SK-N-SH treated with all-trans-retinoic acid at 6 μM for 48 hours (cell line): ENCODE data around the gene PPARA.

Source experiments
- ATAC-seq: fragments of 200-7000 bp; cut with Tn5 transposase; 3 replicates; pipeline ENCODE4 v1.9.1; 2020; ENCODE audit warnings: mild to moderate bottlenecking, moderate library complexity
- ARNTL ChIP-seq: fragments of 450-650 bp; formaldehyde crosslinking; IDR thresholded peaks from 2 replicates; pipeline ENCODE4 v1.5.0; 2020; ENCODE audit warnings: low read depth, mild to moderate bottlenecking, moderate library complexity, borderline replicate concordance
- BACH2 ChIP-seq: fragments of 250-450 bp; sonication (Bioruptor Pico); IDR thresholded peaks from 2 replicates; pipeline ENCODE4 v1.9.0; 2021; ENCODE audit warnings: mild to moderate bottlenecking, borderline replicate concordance
- CREB5 ChIP-seq: fragments of 250-450 bp; sonication (Bioruptor Pico); IDR thresholded peaks from 2 replicates; pipeline ENCODE4 v1.5.1; 2020; ENCODE audit warnings: low read depth, mild to moderate bottlenecking, moderate library complexity
- CSDC2 ChIP-seq: fragments of 250-450 bp; sonication (Bioruptor Pico); IDR thresholded peaks from 2 replicates; pipeline ENCODE4 v1.5.0; 2020; ENCODE audit warnings: mild to moderate bottlenecking, moderate library complexity
- CSRNP3 ChIP-seq: fragments of 250-450 bp; sonication (Bioruptor Pico); IDR thresholded peaks from 2 replicates; pipeline ENCODE4 v1.5.1; 2021; ENCODE audit warnings: mild to moderate bottlenecking, moderate library complexity
- ESRRG ChIP-seq: fragments of 250-450 bp; sonication (Bioruptor Pico); IDR thresholded peaks from 2 replicates; pipeline ENCODE4 v1.6.1; 2021; ENCODE audit warnings: mild to moderate bottlenecking
- GLIS3 ChIP-seq: fragments of 250-450 bp; sonication (Bioruptor Pico); IDR thresholded peaks from 2 replicates; pipeline ENCODE4 v1.5.0; 2020; ENCODE audit warnings: mild to moderate bottlenecking, moderate library complexity
- ISL1 ChIP-seq: fragments of 250-450 bp; sonication (Bioruptor Pico); IDR thresholded peaks from 2 replicates; pipeline ENCODE4 v2.1.2; 2022; ENCODE audit warnings: mild to moderate bottlenecking, moderate library complexity
- OSR1 ChIP-seq: fragments of 250-450 bp; sonication (Bioruptor Pico); IDR thresholded peaks from 2 replicates; pipeline ENCODE4 v1.8.0; 2022; ENCODE audit warnings: moderate library complexity, mild to moderate bottlenecking, inconsistent platforms
- PATZ1 ChIP-seq: fragments of 250-450 bp; sonication (Bioruptor Pico); IDR thresholded peaks from 2 replicates; pipeline ENCODE4 v1.8.0; 2020; ENCODE audit warnings: mild to moderate bottlenecking, moderate library complexity, borderline replicate concordance
- PPARA ChIP-seq: fragments of 250-450 bp; sonication (Bioruptor Pico); IDR thresholded peaks from 2 replicates; pipeline ENCODE4 v1.5.0; 2020; ENCODE audit warnings: mild to moderate bottlenecking, borderline replicate concordance
- RARB ChIP-seq: fragments of 250-450 bp; sonication (Bioruptor Pico); IDR thresholded peaks from 2 replicates; pipeline ENCODE4 v1.8.0; 2021; ENCODE audit warnings: mild to moderate bottlenecking, moderate library complexity
- SNAI2 ChIP-seq: fragments of 250-450 bp; sonication (Bioruptor Pico); IDR thresholded peaks from 2 replicates; pipeline ENCODE4 v1.5.0; 2020; ENCODE audit warnings: mild to moderate bottlenecking, moderate library complexity
- TCF4 ChIP-seq: fragments of 250-450 bp; sonication (Bioruptor Pico); IDR thresholded peaks from 2 replicates; pipeline ENCODE4 v1.8.0; 2021; ENCODE audit warnings: mild to moderate bottlenecking, moderate library complexity, borderline replicate concordance
- TOX ChIP-seq: fragments of 250-450 bp; sonication (Bioruptor Pico); IDR thresholded peaks from 2 replicates; pipeline ENCODE4 v1.8.0; 2021; ENCODE audit warnings: mild to moderate bottlenecking, moderate library complexity, borderline replicate concordance
- TSHZ2 ChIP-seq: fragments of 250-450 bp; sonication (Bioruptor Pico); IDR thresholded peaks from 2 replicates; pipeline ENCODE4 v1.5.0; 2020; ENCODE audit warnings: mild to moderate bottlenecking, moderate library complexity
- ZC3H10 ChIP-seq: fragments of 250-450 bp; sonication (Bioruptor Pico); IDR thresholded peaks from 2 replicates; pipeline ENCODE4 v1.5.1; 2021; ENCODE audit warnings: mild to moderate bottlenecking, moderate library complexity
- ZFP3 ChIP-seq: fragments of 250-450 bp; sonication (Bioruptor Pico); IDR thresholded peaks from 2 replicates; pipeline ENCODE4 v1.5.0; 2020; ENCODE audit warnings: mild to moderate bottlenecking, moderate library complexity
- ZFP30 ChIP-seq: fragments of 450-650 bp; formaldehyde crosslinking; IDR thresholded peaks from 2 replicates; pipeline ENCODE4 v1.5.0; 2022; ENCODE audit warnings: mild to moderate bottlenecking, moderate library complexity
- ZNF565 ChIP-seq: fragments of 450-650 bp; formaldehyde crosslinking; conservative IDR thresholded peaks from 2 replicates; pipeline ENCODE4 v1.5.0; 2020; ENCODE audit warnings: low read depth, mild to moderate bottlenecking, moderate library complexity
- ZNF70 ChIP-seq: fragments of 450-650 bp; formaldehyde crosslinking; IDR thresholded peaks from 2 replicates; pipeline ENCODE4 v1.5.0; 2020; ENCODE audit warnings: mild to moderate bottlenecking, moderate library complexity

Gene PPARA

GRCh38 chr22:46280063-46280817 lies 129.9 kb downstream of the PPARA start:
- ATAC-seq, result no peak
- no peak for TF ChIP-seq ZFP30 (CRISPR knock-in tag)
- no peak for TF ChIP-seq BACH2 (CRISPR knock-in tag)
- TF ChIP-seq TOX (CRISPR knock-in tag), result no peak
- no peak for TF ChIP-seq RARB (CRISPR knock-in tag)
- TF ChIP-seq TCF4, result no peak
- no peak for TF ChIP-seq PPARA (CRISPR knock-in tag)
- TF ChIP-seq ZFP3, result no peak
- no peak for TF ChIP-seq CREB5
- TF ChIP-seq SNAI2, result no peak
- TF ChIP-seq ZNF565 (CRISPR knock-in tag), result no peak
- no peak for TF ChIP-seq ISL1 (CRISPR knock-in tag)
- no peak for TF ChIP-seq ARNTL (CRISPR knock-in tag)
- no peak for TF ChIP-seq ZNF70 (CRISPR knock-in tag)
- no peak for TF ChIP-seq PATZ1 (CRISPR knock-in tag)
- no peak for TF ChIP-seq CSRNP3 (CRISPR knock-in tag)
- no peak for TF ChIP-seq ZC3H10
- TF ChIP-seq GLIS3 (CRISPR knock-in tag), result no peak

- no peak for ATAC-seq
- TF ChIP-seq ARNTL (CRISPR knock-in tag) (no peak), BACH2 (CRISPR knock-in tag) (no peak), TSHZ2 (CRISPR knock-in tag) (no peak), ZFP3 (no peak), ESRRG (CRISPR knock-in tag) (no peak), PPARA (CRISPR knock-in tag) (no peak), PATZ1 (CRISPR knock-in tag) (no peak), TOX (CRISPR knock-in tag) (no peak), RARB (CRISPR knock-in tag) (no peak), CSDC2 (CRISPR knock-in tag) (no peak), CREB5 (no peak), SNAI2 (no peak), OSR1 (CRISPR knock-in tag) (no peak), GLIS3 (CRISPR knock-in tag) (no peak), TCF4 (no peak), ZNF565 (CRISPR knock-in tag) (no peak), ZFP30 (CRISPR knock-in tag) (no peak), ZNF70 (CRISPR knock-in tag) (no peak)
Observed at GRCh38 chr22:46280999-46281623, 130.8 kb downstream of the PPARA start.
